H1 (cell line): ENCODE data around the gene TWNK. TPM values are rescaled to one million over a fixed set of nuclear protein-coding genes. Genes with fewer than 3 reads are reported as not detected.

Source experiments
- CTCF ChIA-PET: fragments of 300-600 bp; sonication (Branson Sonifier 250); formaldehyde crosslinking; loops from one replicate; lab custom pipeline; 2021; ENCODE audit not compliant: partially characterized antibody; lab: Charles Lee
- POLR2A ChIA-PET: fragments of 300-600 bp; sonication (Branson Sonifier 250); formaldehyde crosslinking; loops from one replicate; lab custom pipeline; 2021; ENCODE audit warnings: inconsistent platforms; ENCODE audit not compliant: partially characterized antibody; lab: Charles Lee
- DNase-seq, 2 experiments: peaks; one replicate each; pipeline versions ENCODE4 v3.0.0 to v3.0.0-alpha.2; 2010 to 2022; ENCODE audit warnings: low spot score in 2 of 2, low read depth in 1 of 2, mixed read lengths in 1 of 2
- FAIRE-seq: peaks from 2 replicates; lab custom pipeline; 2011; peaks lifted over from hg19 to GRCh38; lab: Jason Lieb, UNC
- H2AFZ ChIP-seq: 2 replicates; pipeline ENCODE4 v1.8.1; 2012; ENCODE audit warnings: low read length, inconsistent platforms
- H2AK5ac ChIP-seq: 2 replicates; pipeline ENCODE4 v1.6.1; 2013; ENCODE audit warnings: low read depth, low read length
- H2BK120ac ChIP-seq: replicated peaks from 2 replicates; pipeline ENCODE3; 2013; ENCODE audit warnings: low read depth, low read length, inconsistent platforms
- H2BK12ac ChIP-seq: 2 replicates; pipeline ENCODE4 v1.6.1; 2013; ENCODE audit warnings: low read depth, low read length
- H2BK15ac ChIP-seq: 2 replicates; pipeline ENCODE4 v1.6.1; 2013; ENCODE audit warnings: low read length
- H2BK20ac ChIP-seq: 2 replicates; pipeline ENCODE4 v1.6.1; 2013; ENCODE audit warnings: low read length
- H2BK5ac ChIP-seq: 2 replicates; pipeline ENCODE4 v1.6.1; 2013; ENCODE audit warnings: low read depth, low read length
- H3K14ac ChIP-seq: 2 replicates; pipeline ENCODE4 v1.6.1; 2013; ENCODE audit warnings: inconsistent platforms; ENCODE audit not compliant: insufficient read length
- H3K18ac ChIP-seq: 2 replicates; pipeline ENCODE4 v1.6.1; 2013; ENCODE audit warnings: low read length; ENCODE audit errors: extremely low read depth
- H3K23ac ChIP-seq: 2 replicates; pipeline ENCODE4 v1.6.1; 2013; ENCODE audit warnings: inconsistent platforms; ENCODE audit not compliant: insufficient read length
- H3K23me2 ChIP-seq: 2 replicates; pipeline ENCODE4 v1.6.1; 2013; ENCODE audit warnings: low read depth, low read length
- H3K27ac ChIP-seq: 2 replicates; pipeline ENCODE4 v1.6.1; 2011; ENCODE audit warnings: low read depth, low read length, inconsistent platforms
- H3K27me3 ChIP-seq, 4 experiments: replicated peaks in 1 of 4; 1 replicate in 1 of 4; 2 replicates in 3 of 4; pipeline versions ENCODE4 v1.6.1 to v1.8.1; 2011 to 2013; ENCODE audit warnings: low read length in 3 of 4, mild to moderate bottlenecking in 3 of 4, inconsistent platforms in 2 of 4, mixed read lengths in 2 of 4, moderate library complexity in 1 of 4; ENCODE audit not compliant: control insufficient read depth in 3 of 4, insufficient read depth in 3 of 4; ENCODE audit errors: extremely low read depth in 1 of 4
- H3K36me3 ChIP-seq, 4 experiments: 2 replicates each; pipeline versions ENCODE4 v1.6.1 to v1.8.1; 2011 to 2013; ENCODE audit warnings: mild to moderate bottlenecking in 4 of 4, low read length in 3 of 4, moderate library complexity in 2 of 4, control low read depth in 1 of 4, inconsistent platforms in 1 of 4; ENCODE audit not compliant: insufficient read depth in 4 of 4, control insufficient read depth in 2 of 4
- H3K4ac ChIP-seq: replicated peaks from 2 replicates; pipeline ENCODE3; 2013; ENCODE audit warnings: low read length, low read depth, mixed read lengths, inconsistent platforms; ENCODE audit not compliant: insufficient read length
- H3K4me1 ChIP-seq, 4 experiments: replicated peaks in 1 of 4; 1 replicate in 1 of 4; 2 replicates in 3 of 4; pipeline versions ENCODE4 v1.6.1 to v1.8.1; 2011 to 2013; ENCODE audit warnings: low read length in 3 of 4, inconsistent platforms in 2 of 4, mixed read lengths in 1 of 4; ENCODE audit not compliant: insufficient read depth in 4 of 4, control insufficient read depth in 3 of 4
- H3K4me2 ChIP-seq, 2 experiments: 2 replicates each; pipeline versions ENCODE4 v1.6.1 to v1.8.1; 2011 to 2013; ENCODE audit warnings: low read depth in 2 of 2, low read length in 2 of 2, control low read depth in 1 of 2, inconsistent platforms in 1 of 2, mild to moderate bottlenecking in 1 of 2; ENCODE audit not compliant: insufficient read depth in 1 of 2
- H3K4me3 ChIP-seq, 4 experiments: fragments of 200-600, 300-600 bp in 1 of 4; sonication (generic), shearing (Covaris generic), sonication (Bioruptor Twin) in 1 of 4; 2 replicates each; pipeline versions ENCODE4 v1.5.1 to v1.8.1; 2011 to 2016; ENCODE audit warnings: low read length in 4 of 4, low read depth in 3 of 4, control low read depth in 2 of 4, inconsistent platforms in 2 of 4, mild to moderate bottlenecking in 2 of 4, mixed read lengths in 1 of 4, moderate library complexity in 1 of 4; ENCODE audit not compliant: insufficient read depth in 2 of 4; ENCODE audit errors: extremely low read depth in 1 of 4
- H3K56ac ChIP-seq: replicated peaks from 2 replicates; pipeline ENCODE3; 2013; ENCODE audit warnings: low read depth, mild to moderate bottlenecking, mixed read lengths, low read length, inconsistent platforms; ENCODE audit not compliant: insufficient read length
- H3K79me1 ChIP-seq: 2 replicates; pipeline ENCODE4 v1.6.1; 2013; ENCODE audit warnings: low read depth, low read length, control low read depth
- H3K79me2 ChIP-seq, 2 experiments: 2 replicates each; pipeline versions ENCODE4 v1.6.1 to v1.8.1; 2012 to 2013; ENCODE audit warnings: low read length in 2 of 2, mild to moderate bottlenecking in 2 of 2, inconsistent platforms in 1 of 2; ENCODE audit not compliant: insufficient read depth in 2 of 2, control insufficient read depth in 1 of 2
- H3K9ac ChIP-seq, 4 experiments: replicated peaks in 1 of 4; 1 replicate in 1 of 4; 2 replicates in 3 of 4; pipeline versions ENCODE4 v1.6.1 to v1.8.1; 2011 to 2013; ENCODE audit warnings: low read depth in 3 of 4, low read length in 3 of 4, control low read depth in 2 of 4, mild to moderate bottlenecking in 2 of 4, moderate library complexity in 2 of 4, inconsistent platforms in 1 of 4; ENCODE audit errors: extremely low read depth in 1 of 4
- H3K9me3 ChIP-seq, 2 experiments: 2 replicates each; pipeline versions ENCODE4 v1.6.1 to v1.8.1; 2012 to 2013; ENCODE audit warnings: mild to moderate bottlenecking in 2 of 2, moderate library complexity in 2 of 2, control low read depth in 1 of 2, inconsistent platforms in 1 of 2, low read depth in 1 of 2, low read length in 1 of 2, mixed read lengths in 1 of 2; ENCODE audit not compliant: insufficient read depth in 2 of 2
- H4K20me1 ChIP-seq, 2 experiments: replicated peaks in 1 of 2; 2 replicates each; pipeline versions ENCODE3 to v1.8.1; 2011 to 2013; ENCODE audit warnings: inconsistent platforms in 2 of 2, low read length in 2 of 2, mild to moderate bottlenecking in 1 of 2; ENCODE audit not compliant: insufficient read depth in 2 of 2, control insufficient read depth in 1 of 2
- H4K5ac ChIP-seq: 2 replicates; pipeline ENCODE4 v1.6.1; 2013; ENCODE audit warnings: low read length, low read depth, mixed read lengths, inconsistent platforms; ENCODE audit not compliant: insufficient read length
- H4K8ac ChIP-seq: 2 replicates; pipeline ENCODE4 v1.8.0; 2013; ENCODE audit warnings: mild to moderate bottlenecking, moderate library complexity, low read length, inconsistent platforms; ENCODE audit not compliant: insufficient read depth; ENCODE audit errors: extremely low read depth
- H4K91ac ChIP-seq: replicated peaks from 2 replicates; pipeline ENCODE3; 2013; ENCODE audit warnings: low read length, mixed read lengths, inconsistent platforms; ENCODE audit not compliant: insufficient read length
- ASH2L ChIP-seq: fragments of 200-600, 300-600 bp; sonication (generic); IDR thresholded peaks from one replicate; pipeline ENCODE4 v1.7.1; 2017; ENCODE audit warnings: low read length
- BACH1 ChIP-seq: IDR thresholded peaks from 2 replicates; pipeline ENCODE4 v1.6.1; 2012; ENCODE audit warnings: low read length, improper control_type of control experiment
- CREB1 ChIP-seq: IDR thresholded peaks from 2 replicates; pipeline ENCODE4 v1.6.1; 2012; ENCODE audit warnings: inconsistent platforms
- CTBP2 ChIP-seq: IDR thresholded peaks from 2 replicates; pipeline ENCODE4 v1.7.0; 2011; ENCODE audit warnings: borderline replicate concordance, mild to moderate bottlenecking, moderate library complexity, mixed read lengths, low read length; ENCODE audit not compliant: insufficient read depth, insufficient read length
- GTF2F1 ChIP-seq: IDR thresholded peaks from 2 replicates; pipeline ENCODE4 v1.6.1; 2012; ENCODE audit warnings: low read depth, low read length, improper control_type of control experiment, borderline replicate concordance
- KDM5A ChIP-seq: fragments of 200-600 bp; IDR thresholded peaks from 2 replicates; pipeline ENCODE4 v1.7.1; 2012; ENCODE audit warnings: mild to moderate bottlenecking, low read length, inconsistent platforms, mixed read lengths
- RBBP5 ChIP-seq: IDR thresholded peaks from 2 replicates; pipeline ENCODE4 v1.7.1; 2012; ENCODE audit warnings: low read depth, mild to moderate bottlenecking, inconsistent platforms, low read length, moderate library complexity, borderline replicate concordance
- RFX5 ChIP-seq: IDR thresholded peaks from 2 replicates; pipeline ENCODE4 v1.6.1; 2011; ENCODE audit warnings: low read depth, low read length, improper control_type of control experiment, borderline replicate concordance
- SRF ChIP-seq: IDR thresholded peaks from 2 replicates; pipeline ENCODE4 v1.6.1; 2011; ENCODE audit warnings: mild to moderate bottlenecking, low read depth, low read length, moderate library complexity
- TAF7 ChIP-seq: optimal IDR thresholded peaks from 2 replicates; pipeline ENCODE3; 2011; ENCODE audit warnings: low read depth, mild to moderate bottlenecking, inconsistent platforms, low read length, moderate library complexity, borderline replicate concordance
- TCF12 ChIP-seq: IDR thresholded peaks from 2 replicates; pipeline ENCODE4 v1.6.1; 2011; ENCODE audit warnings: low read depth, mild to moderate bottlenecking, low read length
- WGBS, 2 experiments: shearing (Covaris generic) in 1 of 2; methylation state at CpG; one replicate each; pipeline versions ENCODE4 v1.1.6 to v1.1.7; 2013 to 2015; ENCODE audit warnings: low lambda C conversion rate in 2 of 2, mixed read lengths in 2 of 2, inconsistent platforms in 1 of 2, low coverage in 1 of 2, missing lambda C conversion rate in 1 of 2; ENCODE audit not compliant: insufficient replicate concordance in 2 of 2, insufficient coverage in 1 of 2, insufficient read length in 1 of 2; ENCODE audit errors: extremely low coverage in 1 of 2, missing lambda C conversion rate in 1 of 2; 5-methylcytosine and 5-hydroxymethylcytosine counted together
- polyA plus RNA-seq, 7 experiments: library from polyadenylated mRNA; depleted of rRNA in 3 of 7; stranded (reverse) in 5 of 7; unstranded in 2 of 7; fragments of >200 nt in 5 of 7; fragments of 200-250 nt in 2 of 7; gene quantifications; 1 replicate in 5 of 7; 2 replicates in 1 of 7; 4 replicates in 1 of 7; pipeline versions ENCODE4 v1.2.1 to v1.2.3, GENCODE V29; 2011 to 2013; ENCODE audit warnings: missing spikeins in 2 of 7, mixed read lengths in 2 of 7
- total RNA-seq: library from RNA; stranded (reverse); fragmentation: NEBNext Ultra II Directional; extraction: Animal tissue kit (Norgen Biotek cat#: 25700); gene quantifications from 2 replicates; pipeline ENCODE4 v1.2.1, GENCODE V29; 2021

Gene TWNK
- total and polyA plus RNA-seq, 2 of the 8 experiments (the other 6 are each of a cell fraction or from before 2014, with no cell fraction given), result 15.4 to 32.5 TPM

DNA sequence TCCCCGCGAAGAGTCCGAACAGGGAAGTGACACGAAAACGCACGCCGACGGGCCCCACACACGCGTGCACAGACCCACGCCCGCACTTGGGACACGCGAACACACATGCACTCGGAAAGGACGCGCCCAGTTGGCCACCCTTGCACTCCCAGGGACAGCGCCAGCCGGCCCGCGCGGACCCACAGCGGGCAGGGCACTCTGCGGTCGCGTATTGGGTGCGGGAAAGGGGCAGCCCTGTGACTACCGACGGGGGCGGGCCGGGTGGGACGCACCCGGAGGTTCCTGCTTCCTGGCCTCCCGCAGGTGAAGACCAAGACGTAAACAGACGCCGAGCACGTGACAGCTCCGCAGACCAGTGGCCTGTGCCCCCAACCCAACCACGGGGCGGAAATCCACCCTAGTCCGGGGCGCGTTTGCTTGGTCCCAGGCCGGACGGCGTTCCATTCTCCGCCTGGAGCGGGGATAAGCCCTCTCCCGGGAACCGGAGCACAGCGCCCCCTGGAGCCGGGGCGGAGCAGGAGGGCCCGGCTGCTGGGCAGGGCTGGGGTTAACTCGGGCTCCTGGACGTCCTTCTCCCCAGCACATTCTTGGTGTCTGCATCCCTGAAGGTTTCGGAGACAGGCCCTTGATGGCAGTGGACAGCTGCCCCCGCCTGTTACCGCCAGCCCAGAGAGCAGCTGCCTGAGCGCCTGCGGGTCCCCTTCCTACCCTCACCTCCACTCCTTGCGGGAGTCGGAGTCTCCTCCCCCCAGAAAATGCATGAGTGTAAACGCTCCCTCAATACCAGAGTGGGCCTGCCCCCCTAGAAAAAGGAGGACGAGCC is 10.2 kb downstream of the TWNK start:
- peak overlapping the region; percentile 85 for H3K18ac ChIP-seq
- H4K91ac ChIP-seq, result peak overlapping the region; percentile 86
- H3K23me2 ChIP-seq, result peaks cover 17% of the 10 kb centered on the region
- H3K14ac ChIP-seq, result no peak overlapping the region
- no peaks in the 10 kb centered on the region for H3K27me3 ChIP-seq
- no peak overlapping the region for H3K23ac ChIP-seq
- H3K9ac ChIP-seq, result peak overlapping the region in 3 of 4 experiments; percentile 60 to 70 (median 67); a peak in 5 of 7 replicates
- H2BK12ac ChIP-seq, result 0 out of 2 replicates have a peak overlapping the region, but pooled peaks have one; percentile 84
- peak overlapping the region; percentile 93 to 99 for H3K4me2 ChIP-seq
- peaks cover 0 to 9% of the 10 kb centered on the region in 2 experiments for H4K20me1 ChIP-seq
- H2BK15ac ChIP-seq, result peak overlapping the region; percentile 61; the same call in 1 of the 2 replicates
- H4K5ac ChIP-seq, result peak overlapping the region; percentile 75
- H2BK5ac ChIP-seq, result peak overlapping the region; percentile 98
- H3K79me2 ChIP-seq, result peaks cover 0 to 30% of the 10 kb centered on the region in 2 experiments; a peak in 2 of 4 replicates
- POLR2A ChIA-PET, result interaction anchor here (1.1 to 12.6 kb wide), 7 partner anchors 10 to 85 kb away, joined by 3 to 143 read pairs (median 6); partner anchors contain the start of genes MRPL43, PDZD7, SFXN3 and SLF2
- H3K56ac ChIP-seq, result peak overlapping the region; percentile 94
- H3K79me1 ChIP-seq, result peaks cover 3% of the 10 kb centered on the region
- peak overlapping the region; percentile 39 for H2BK120ac ChIP-seq
- CTCF ChIA-PET, result interaction anchor here (0.6 to 26.8 kb wide), 36 partner anchors 10 to 767 kb away, joined by 3 to 464 read pairs (median 4); partner anchors contain the start of genes HIF1AN, MRPL43, PDZD7 and SEMA4G
- peaks cover 4 to 24% (median 14%) of the 10 kb centered on the region in 4 experiments for H3K4me1 ChIP-seq
- H2AFZ ChIP-seq, result no peak overlapping the region; the same call in 1 of the 2 replicates
- peak overlapping the region; percentile 81 for H4K8ac ChIP-seq
- peak overlapping the region; percentile 81 for H3K4ac ChIP-seq
- 2% methylated on average over 55 of the region's 66 CpGs; no CpG with 5 or more reads in 1 of the 2 experiments for WGBS, 2 experiments
- DNase-seq (peak; percentile 71 to 97), FAIRE-seq (no peak)
- no peak overlapping the region for H2AK5ac ChIP-seq
- peak overlapping the region; percentile 75 to 90 (median 76) for H3K4me3 ChIP-seq
- no peak overlapping the region for H2BK20ac ChIP-seq
- H3K36me3 ChIP-seq, result peaks cover 10 to 21% (median 13%) of the 10 kb centered on the region in 4 experiments; a peak in 7 of 8 replicates
- H3K9me3 ChIP-seq, result no peaks in the 10 kb centered on the region
- H3K27ac ChIP-seq, result peak overlapping the region; percentile 51; the same call in 1 of the 2 replicates
- TF ChIP-seq RBBP5 (peak; percentile 9; the same call in 1 of the 2 replicates), CTBP2 (no peak), CREB1 (no peak; the same call in 1 of the 2 replicates), GTF2F1 (no peak), RFX5 (no peak), TAF7 (no peak), ASH2L (peak; percentile 12), BACH1 (peak; percentile 50; the same call in 1 of the 2 replicates), TCF12 (no peak), SRF (no peak), KDM5A (no peak)
